RPMI7951 (cell line): ENCODE measurements around the gene FLNB. TPM values are rescaled to one million over a fixed set of nuclear protein-coding genes. Genes with fewer than 3 reads are reported as not detected.
A peak's percentile ranks its signal among the peaks of the same experiment; 100 is the strongest.

ENCODE experiments used
- DNase-seq: peaks from one replicate; pipeline ENCODE4 v3.0.0-alpha.2; 2012; ENCODE audit warnings: low read depth
- total RNA-seq: library from RNA; depleted of rRNA; stranded (reverse); fragments of >200 nt; shearing (Covaris generic); gene quantifications from 2 replicates; pipeline ENCODE4 v1.2.3, GENCODE V29; 2014

FLNB gene
- total RNA-seq, 1 experiment from 2014 or later = 104 TPM

DNA sequence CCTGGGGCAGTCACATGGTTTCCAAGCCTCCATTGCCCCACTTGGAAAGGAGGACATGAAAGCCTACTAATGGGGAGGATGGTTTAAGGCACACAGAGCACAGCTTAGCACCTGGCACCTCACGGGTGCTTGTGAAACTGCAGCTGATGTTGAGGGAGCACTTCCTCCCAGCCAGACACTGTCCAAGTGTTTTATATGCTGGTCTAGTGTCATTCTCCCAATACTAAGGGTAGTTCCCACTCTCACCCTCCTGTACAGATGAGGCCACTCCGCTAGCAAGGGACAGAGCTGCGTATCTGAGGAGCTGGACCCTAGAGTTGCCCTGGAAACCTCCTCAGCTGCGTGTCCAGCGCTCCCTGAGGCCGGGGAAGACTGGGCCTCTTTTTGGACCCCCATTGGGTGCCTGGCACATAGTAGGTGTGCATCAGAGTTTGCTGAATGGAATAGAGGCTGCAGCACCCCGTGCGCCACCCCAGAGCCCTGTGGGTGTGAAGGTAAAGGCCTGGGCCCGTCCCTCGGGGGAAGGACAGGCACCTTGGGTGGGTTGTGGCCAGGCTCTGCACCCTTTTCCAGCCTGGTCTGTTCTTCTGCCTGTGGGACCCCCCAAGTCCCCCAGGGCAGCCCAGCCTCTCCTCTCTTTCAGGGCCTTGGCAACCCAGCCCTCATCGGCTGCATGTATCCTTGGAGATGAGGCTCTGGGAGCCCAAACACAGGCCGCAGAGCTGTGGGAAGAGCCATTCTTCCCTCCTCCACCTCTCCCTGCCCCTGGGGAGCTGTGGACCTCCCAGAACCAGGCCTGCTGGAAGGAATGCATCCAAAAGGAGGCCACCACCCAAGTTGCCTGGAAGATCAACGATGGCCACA lies 171.2 kb downstream of the FLNB start:
- no peak for DNase-seq

- no peak for DNase-seq
Observed at GRCh38 chr3:58180099-58180880, 172.1 kb downstream of the FLNB start.

GRCh38 chr3:58180940-58181587 lies 172.8 kb downstream of the FLNB start:
- DNase-seq = no peak

DNA sequence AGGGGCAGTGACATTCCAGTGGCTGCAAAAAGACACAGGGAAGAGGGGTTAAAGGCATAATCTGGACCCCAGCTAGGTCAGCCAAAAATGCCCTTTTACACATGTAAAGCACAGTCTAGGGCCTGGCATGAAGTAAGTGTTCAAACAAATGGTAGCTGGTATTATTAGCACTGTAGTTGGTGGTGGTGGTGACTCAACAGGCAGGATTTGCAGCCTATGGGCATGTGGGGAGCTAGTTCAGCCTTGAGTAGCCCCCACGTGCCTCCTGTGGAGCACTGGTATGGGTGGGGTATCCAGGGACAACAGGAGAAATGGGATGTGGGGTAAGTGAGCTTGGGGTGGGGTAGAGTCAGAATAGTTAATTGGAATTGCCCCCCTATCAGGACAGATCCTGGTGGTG lies 175.0 kb downstream of the FLNB start:
- peak; percentile 33 for DNase-seq

- no peak for DNase-seq
Observed at GRCh38 chr3:58183891-58184290, 175.7 kb downstream of the FLNB start.

- DNase-seq = no peak
Observed at GRCh38 chr3:58184309-58184981, 176.2 kb downstream of the FLNB start.

DNA sequence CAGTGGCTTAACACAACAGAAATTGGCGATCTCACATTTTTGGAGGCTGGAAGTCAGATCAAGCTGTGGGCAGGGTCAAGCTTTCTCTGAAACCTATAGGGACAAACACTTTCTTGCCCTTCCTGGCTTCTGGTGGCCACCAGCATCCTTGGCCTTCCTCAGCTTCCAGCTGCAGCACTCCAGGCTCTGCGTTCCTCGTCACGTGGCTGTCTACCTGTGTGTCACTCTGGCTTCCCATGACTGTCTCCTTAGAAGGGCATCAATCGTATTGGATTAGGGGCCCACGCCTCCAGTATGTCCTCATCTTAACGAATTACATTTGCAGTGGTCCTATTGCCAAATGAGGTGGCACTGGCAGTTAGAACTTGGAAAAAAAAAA lies 176.7 kb downstream of the FLNB start:
- no peak for DNase-seq

GRCh38 chr3:58188173-58188564 lies 179.9 kb downstream of the FLNB start:
- DNase-seq = peak; percentile 95

- DNase-seq = no peak
Observed at GRCh38 chr3:58188921-58189451, 180.8 kb downstream of the FLNB start.

GRCh38 chr3:58189691-58190090 lies 181.5 kb downstream of the FLNB start:
- DNase-seq = no peak

DNA sequence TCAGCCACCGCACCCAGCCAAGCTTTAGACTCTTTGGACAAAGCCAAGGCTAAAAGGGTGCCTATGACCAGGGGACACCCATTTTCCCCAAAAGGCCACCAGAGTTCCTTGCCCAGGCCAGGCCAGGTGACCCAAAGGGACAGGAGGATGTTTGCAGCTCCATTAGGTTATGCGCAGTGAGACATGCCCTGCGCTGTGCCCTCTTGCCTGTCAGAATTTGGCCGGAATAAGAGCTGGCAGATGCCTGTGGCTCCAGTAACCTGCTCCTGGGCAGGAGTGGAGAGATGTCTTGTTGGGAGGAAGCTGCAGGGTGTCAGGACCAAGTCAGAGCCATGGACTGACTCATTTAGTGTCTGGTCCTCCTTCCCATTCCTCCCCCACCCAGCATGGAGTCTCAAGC lies 182.1 kb downstream of the FLNB start:
- peak; percentile 30 for DNase-seq

GRCh38 chr3:58190882-58191281 lies 182.7 kb downstream of the FLNB start:
- no peak for DNase-seq

GRCh38 chr3:58191361-58191991 lies 183.3 kb downstream of the FLNB start:
- no peak for DNase-seq

DNA sequence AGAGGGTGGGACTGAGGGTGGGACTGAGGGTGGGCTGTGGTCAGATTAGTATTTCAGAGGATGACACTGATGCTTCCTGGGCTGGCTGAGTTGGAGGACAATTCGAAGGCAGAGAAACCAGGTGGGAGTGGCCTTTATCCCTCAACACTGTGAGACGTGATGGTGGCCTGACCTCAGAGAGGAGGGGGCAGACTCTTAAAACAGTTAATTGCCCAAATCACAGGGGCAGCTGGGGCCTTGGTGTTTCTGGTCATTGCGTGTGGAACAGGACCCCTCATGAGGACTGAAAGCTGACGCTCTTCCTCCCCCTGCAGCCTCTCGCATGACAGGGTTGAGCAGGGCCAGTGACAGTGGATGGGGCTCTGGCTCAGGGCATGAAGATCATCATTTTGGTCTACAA lies 183.8 kb downstream of the FLNB start:
- no peak for DNase-seq

- no peak for DNase-seq
Observed at GRCh38 chr3:58193682-58194407, 185.6 kb downstream of the FLNB start.

DNA sequence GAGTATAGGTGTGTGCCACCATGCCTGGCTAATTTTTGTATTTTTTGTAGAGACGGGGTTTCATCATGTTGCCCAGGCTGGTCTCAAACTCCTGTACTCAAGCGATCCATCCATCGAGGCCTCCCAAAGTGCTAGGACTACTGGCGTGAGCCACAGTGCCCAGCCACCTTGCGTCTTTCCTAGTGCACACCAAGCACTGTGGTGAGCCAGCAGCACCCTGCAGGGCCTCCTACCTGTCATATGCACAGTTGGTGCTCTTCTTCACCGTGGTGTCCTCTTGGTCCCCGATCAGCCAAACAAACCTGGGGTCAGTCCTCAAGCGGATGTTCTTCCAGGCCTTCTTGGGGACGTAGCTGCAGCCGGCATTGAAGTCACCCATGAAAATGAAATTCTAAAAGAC lies 189.4 kb downstream of the FLNB start:
- no peak for DNase-seq

GRCh38 chr3:58198362-58198761 lies 190.1 kb downstream of the FLNB start:
- DNase-seq = no peak

DNA sequence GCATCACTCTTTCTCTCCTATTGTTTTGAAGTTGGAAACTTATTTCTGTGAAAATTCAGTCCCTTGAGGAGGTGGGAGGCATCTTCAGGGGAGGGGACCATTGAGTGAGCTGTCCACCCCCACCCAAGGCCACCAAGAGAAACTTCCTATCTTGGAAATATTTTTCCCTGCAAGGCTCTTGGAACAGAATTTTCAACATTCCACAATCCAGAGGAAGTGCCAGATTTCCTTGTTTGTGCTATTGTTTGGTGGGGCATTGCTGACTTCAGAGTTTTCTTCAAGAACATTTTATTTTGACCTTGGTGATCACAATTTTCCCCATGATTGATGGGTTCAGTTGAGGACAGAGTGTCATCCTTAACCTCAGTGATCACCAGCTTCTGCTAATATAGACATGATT lies 190.6 kb downstream of the FLNB start:
- DNase-seq = no peak

DNA sequence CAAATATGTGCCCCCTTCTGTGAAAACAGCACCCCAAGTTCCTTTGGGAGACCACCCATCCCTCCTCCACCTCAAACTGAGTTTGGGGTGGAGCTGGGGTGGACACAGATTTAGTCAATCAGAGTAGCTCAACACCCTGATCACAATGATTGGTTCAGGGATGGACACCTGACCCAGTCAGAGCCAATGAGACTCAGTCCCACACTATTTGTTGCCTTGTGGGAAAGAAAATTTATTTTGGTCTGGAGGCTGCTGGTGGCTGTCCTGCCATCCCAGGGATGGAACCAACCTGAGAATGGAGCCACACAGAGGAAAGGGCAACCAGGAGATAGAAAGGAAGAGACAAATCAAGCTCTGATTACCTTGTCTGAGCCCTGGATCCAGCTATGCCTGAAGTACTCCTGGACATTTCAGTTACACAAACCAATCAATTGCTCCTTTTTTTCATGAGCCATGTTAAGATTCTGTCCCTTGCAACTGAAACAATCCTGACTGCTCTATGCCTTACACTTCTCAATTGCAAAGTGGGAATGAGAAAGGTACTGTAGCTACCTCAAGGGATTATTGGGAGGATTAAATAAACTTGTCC lies 192.0 kb downstream of the FLNB start:
- no peak for DNase-seq

DNA sequence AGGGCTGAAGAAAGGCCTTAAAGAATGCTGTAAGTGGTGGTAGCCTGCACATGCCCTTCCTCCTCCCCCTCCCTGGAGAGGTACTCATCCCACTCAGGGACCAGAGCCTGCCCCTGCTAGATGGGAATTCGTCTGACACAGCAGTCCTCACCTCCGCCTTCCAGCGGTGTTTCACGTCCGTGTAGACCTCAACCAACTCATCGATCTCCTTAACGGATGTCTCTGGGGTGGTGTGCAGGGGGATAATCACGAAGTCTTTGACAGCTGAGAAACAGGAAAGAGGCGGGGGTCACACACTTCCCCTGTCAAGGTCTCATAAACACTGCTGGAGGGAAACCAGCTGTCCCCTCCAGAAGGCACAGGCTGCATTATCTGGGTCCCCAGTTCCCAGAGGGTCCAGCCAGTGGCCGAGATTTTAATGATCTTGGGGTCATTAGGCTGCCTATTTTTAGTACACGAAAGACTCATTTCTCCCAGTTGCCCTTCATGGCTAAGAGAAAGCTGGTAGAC lies 192.7 kb downstream of the FLNB start:
- DNase-seq = no peak
